HepG2 (cell line): Measurements from ENCODE around the gene HPS1. TPM values are rescaled to one million over a fixed set of nuclear protein-coding genes. Genes with fewer than 3 reads are reported as not detected.
A peak's percentile ranks its signal among the peaks of the same experiment; 100 is the strongest.

ENCODE experiments used
- ELF1 ChIP-seq: sonication (generic); formaldehyde crosslinking; IDR thresholded peaks from 2 replicates; pipeline ENCODE4 v1.4.0; 2020; ENCODE audit warnings: missing genetic modification reagents
- NRL ChIP-seq: sonication (generic); formaldehyde crosslinking; IDR thresholded peaks from 2 replicates; pipeline ENCODE4 v1.5.0; 2020; ENCODE audit warnings: missing genetic modification reagents, mild to moderate bottlenecking, moderate library complexity, borderline replicate concordance
- SMARCE1 ChIP-seq: fragments of 450-650 bp; IDR thresholded peaks from 2 replicates; pipeline ENCODE4 v1.6.1; 2017; ENCODE audit warnings: borderline replicate concordance
- ZNF143 ChIP-seq: sonication (generic); formaldehyde crosslinking; IDR thresholded peaks from 2 replicates; pipeline ENCODE4 v1.4.0; 2020; ENCODE audit warnings: missing genetic modification reagents
- ZNF230 ChIP-seq: sonication (generic); formaldehyde crosslinking; IDR thresholded peaks from 2 replicates; pipeline ENCODE4 v1.4.0; 2020; ENCODE audit warnings: mild to moderate bottlenecking, missing genetic modification reagents
- ZNF768 ChIP-seq: sonication (generic); formaldehyde crosslinking; IDR thresholded peaks from 2 replicates; pipeline ENCODE4 v1.4.0; 2020; ENCODE audit warnings: missing genetic modification reagents
- ZNF883 ChIP-seq: sonication (generic); formaldehyde crosslinking; IDR thresholded peaks from 2 replicates; pipeline ENCODE4 v1.5.1; 2020; ENCODE audit warnings: mild to moderate bottlenecking, missing genetic modification reagents; ENCODE audit errors: not compliant biosample characterization
- polyA plus RNA-seq, 8 experiments: library from polyadenylated mRNA; depleted of rRNA in 3 of 8; stranded (reverse) in 7 of 8; unstranded in 1 of 8; fragments of >200 nt; fragmentation: Illumina TruSeq in 4 of 8; extraction: Trizol in 4 of 8; gene quantifications; 2 replicates each; pipeline versions ENCODE4 v1.2.1 to v1.2.3, GENCODE V29; 2011 to 2016; ENCODE audit warnings: low read depth in 4 of 8, missing spikeins in 1 of 8, mixed read lengths in 1 of 8; ENCODE audit not compliant: insufficient read depth in 1 of 8
- total RNA-seq, 5 experiments: library from RNA; depleted of rRNA; stranded (reverse); fragments of >200 nt; fragmentation: Illumina TruSeq; extraction: Trizol; gene quantifications; 2 replicates each; pipeline ENCODE4 v1.2.3, GENCODE V29; 2016; ENCODE audit warnings: low read depth in 1 of 5
- TF ChIP-seq, protein P1 (sequence below), 2 experiments: fragments of 450-650 bp in 1 of 2; sonication (generic) in 1 of 2; formaldehyde crosslinking in 1 of 2; IDR thresholded peaks; 2 replicates each; pipeline versions ENCODE4 v1.6.1 to v1.8.0; 2016 to 2022; ENCODE audit warnings: antibody characterized with exemption in 1 of 2, mild to moderate bottlenecking in 1 of 2, missing genetic modification reagents in 1 of 2
- TF ChIP-seq, protein P2 (sequence below): sonication (generic); formaldehyde crosslinking; IDR thresholded peaks from 2 replicates; pipeline ENCODE4 v1.4.0; 2020; ENCODE audit warnings: missing genetic modification reagents
- TF ChIP-seq, protein P3 (sequence below): sonication (generic); formaldehyde crosslinking; IDR thresholded peaks from 2 replicates; pipeline ENCODE4 v1.5.0; 2020; ENCODE audit warnings: missing genetic modification reagents, mild to moderate bottlenecking, borderline replicate concordance
- TF ChIP-seq, protein P4 (sequence below): IDR thresholded peaks from 2 replicates; pipeline ENCODE4 v1.6.1; 2016; ENCODE audit warnings: low read depth, borderline replicate concordance
- TF ChIP-seq, protein P5 (sequence below): IDR thresholded peaks from 2 replicates; pipeline ENCODE4 v1.6.1; 2016; ENCODE audit warnings: missing genetic modification reagents, missing compliant biosample characterization

The HPS1 gene
- total and polyA plus RNA-seq, 2 of the 13 experiments (the other 11 are each of a cell fraction or from before 2014, with no cell fraction given): 24.6 to 25.8 TPM

DNA sequence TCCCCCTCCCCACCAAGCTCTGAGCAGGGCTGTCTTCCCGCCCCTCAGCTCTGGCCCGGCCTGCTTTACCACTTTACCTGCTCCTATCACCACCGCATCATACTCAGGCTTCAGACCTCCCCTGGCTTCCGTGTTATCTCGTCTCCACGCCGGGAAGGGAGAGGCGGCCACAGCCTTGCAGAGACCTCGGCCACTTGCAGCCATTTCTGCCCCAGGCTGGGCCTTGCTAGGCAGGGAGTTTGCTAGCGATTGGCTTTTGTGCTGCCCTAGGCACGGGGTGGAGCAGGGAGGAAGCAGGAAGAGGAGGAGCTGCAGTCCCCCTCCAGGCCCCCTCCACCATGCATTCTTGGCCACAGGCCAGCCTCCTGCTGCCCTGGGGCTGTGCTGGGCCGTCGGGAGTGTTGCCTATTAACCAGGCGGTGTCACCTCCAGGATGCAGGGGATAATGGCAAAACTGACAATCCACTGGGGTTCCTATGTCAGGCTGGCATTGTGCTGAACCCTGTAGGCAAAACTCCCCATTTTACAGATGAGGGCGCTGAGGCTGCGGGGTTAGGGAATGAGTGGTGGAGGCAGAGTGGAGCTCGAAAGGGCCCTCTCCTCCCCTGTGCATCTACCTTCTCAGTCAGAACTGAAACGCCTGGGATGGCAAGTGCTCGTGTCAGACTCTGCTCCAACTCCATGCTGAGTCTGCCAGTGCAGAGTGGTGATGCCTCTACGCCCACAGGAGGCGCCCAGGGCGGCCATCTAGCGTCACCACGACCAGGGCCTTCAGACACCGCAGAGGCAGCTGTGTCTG is 31.6 kb downstream of the HPS1 start, which contains the start of gene PYROXD2 (continued):
- TF ChIP-seq, protein P1, sequence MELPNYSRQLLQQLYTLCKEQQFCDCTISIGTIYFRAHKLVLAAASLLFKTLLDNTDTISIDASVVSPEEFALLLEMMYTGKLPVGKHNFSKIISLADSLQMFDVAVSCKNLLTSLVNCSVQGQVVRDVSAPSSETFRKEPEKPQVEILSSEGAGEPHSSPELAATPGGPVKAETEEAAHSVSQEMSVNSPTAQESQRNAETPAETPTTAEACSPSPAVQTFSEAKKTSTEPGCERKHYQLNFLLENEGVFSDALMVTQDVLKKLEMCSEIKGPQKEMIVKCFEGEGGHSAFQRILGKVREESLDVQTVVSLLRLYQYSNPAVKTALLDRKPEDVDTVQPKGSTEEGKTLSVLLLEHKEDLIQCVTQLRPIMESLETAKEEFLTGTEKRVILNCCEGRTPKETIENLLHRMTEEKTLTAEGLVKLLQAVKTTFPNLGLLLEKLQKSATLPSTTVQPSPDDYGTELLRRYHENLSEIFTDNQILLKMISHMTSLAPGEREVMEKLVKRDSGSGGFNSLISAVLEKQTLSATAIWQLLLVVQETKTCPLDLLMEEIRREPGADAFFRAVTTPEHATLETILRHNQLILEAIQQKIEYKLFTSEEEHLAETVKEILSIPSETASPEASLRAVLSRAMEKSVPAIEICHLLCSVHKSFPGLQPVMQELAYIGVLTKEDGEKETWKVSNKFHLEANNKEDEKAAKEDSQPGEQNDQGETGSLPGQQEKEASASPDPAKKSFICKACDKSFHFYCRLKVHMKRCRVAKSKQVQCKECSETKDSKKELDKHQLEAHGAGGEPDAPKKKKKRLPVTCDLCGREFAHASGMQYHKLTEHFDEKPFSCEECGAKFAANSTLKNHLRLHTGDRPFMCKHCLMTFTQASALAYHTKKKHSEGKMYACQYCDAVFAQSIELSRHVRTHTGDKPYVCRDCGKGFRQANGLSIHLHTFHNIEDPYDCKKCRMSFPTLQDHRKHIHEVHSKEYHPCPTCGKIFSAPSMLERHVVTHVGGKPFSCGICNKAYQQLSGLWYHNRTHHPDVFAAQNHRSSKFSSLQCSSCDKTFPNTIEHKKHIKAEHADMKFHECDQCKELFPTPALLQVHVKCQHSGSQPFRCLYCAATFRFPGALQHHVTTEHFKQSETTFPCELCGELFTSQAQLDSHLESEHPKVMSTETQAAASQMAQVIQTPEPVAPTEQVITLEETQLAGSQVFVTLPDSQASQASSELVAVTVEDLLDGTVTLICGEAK (IDR thresholded peaks at IDR 0.05): no peak
- TF ChIP-seq, protein P1 (CRISPR knock-in tag; IDR thresholded peaks at IDR 0.05): peak; percentile 20; the same call in 1 of the 2 replicates
- TF ChIP-seq ZNF143 (CRISPR knock-in tag) (no peak), ZNF230 (CRISPR knock-in tag) (no peak), ZNF883 (CRISPR knock-in tag) (peak; percentile 65), ELF1 (CRISPR knock-in tag) (peak; percentile 86), NRL (CRISPR knock-in tag) (peak; percentile 72), SMARCE1 (no peak), ZNF768 (CRISPR knock-in tag) (peak; percentile 10; the same call in 1 of the 2 replicates)
- TF ChIP-seq, protein P2, sequence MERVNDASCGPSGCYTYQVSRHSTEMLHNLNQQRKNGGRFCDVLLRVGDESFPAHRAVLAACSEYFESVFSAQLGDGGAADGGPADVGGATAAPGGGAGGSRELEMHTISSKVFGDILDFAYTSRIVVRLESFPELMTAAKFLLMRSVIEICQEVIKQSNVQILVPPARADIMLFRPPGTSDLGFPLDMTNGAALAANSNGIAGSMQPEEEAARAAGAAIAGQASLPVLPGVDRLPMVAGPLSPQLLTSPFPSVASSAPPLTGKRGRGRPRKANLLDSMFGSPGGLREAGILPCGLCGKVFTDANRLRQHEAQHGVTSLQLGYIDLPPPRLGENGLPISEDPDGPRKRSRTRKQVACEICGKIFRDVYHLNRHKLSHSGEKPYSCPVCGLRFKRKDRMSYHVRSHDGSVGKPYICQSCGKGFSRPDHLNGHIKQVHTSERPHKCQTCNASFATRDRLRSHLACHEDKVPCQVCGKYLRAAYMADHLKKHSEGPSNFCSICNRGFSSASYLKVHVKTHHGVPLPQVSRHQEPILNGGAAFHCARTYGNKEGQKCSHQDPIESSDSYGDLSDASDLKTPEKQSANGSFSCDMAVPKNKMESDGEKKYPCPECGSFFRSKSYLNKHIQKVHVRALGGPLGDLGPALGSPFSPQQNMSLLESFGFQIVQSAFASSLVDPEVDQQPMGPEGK (CRISPR knock-in tag): peak; percentile 95
- TF ChIP-seq, protein P3, sequence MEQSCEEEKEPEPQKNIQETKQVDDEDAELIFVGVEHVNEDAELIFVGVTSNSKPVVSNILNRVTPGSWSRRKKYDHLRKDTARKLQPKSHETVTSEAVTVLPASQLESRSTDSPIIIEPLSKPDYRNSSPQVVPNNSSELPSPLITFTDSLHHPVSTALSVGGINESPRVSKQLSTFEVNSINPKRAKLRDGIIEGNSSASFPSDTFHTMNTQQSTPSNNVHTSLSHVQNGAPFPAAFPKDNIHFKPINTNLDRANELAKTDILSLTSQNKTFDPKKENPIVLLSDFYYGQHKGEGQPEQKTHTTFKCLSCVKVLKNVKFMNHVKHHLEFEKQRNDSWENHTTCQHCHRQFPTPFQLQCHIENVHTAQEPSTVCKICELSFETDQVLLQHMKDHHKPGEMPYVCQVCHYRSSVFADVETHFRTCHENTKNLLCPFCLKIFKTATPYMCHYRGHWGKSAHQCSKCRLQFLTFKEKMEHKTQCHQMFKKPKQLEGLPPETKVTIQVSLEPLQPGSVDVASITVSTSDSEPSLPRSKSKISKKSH (CRISPR knock-in tag): 0 out of 2 replicates have a peak, but pooled peaks have one; percentile 36
- TF ChIP-seq, protein P4, sequence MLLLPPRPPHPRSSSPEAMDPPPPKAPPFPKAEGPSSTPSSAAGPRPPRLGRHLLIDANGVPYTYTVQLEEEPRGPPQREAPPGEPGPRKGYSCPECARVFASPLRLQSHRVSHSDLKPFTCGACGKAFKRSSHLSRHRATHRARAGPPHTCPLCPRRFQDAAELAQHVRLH (CRISPR knock-in tag): peak; percentile 77; the same call in 1 of the 2 replicates
- TF ChIP-seq, protein P5, sequence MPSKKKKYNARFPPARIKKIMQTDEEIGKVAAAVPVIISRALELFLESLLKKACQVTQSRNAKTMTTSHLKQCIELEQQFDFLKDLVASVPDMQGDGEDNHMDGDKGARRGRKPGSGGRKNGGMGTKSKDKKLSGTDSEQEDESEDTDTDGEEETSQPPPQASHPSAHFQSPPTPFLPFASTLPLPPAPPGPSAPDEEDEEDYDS (CRISPR knock-in tag): peak; percentile 96
